Mesenteric fat pad (tissue), 1 donor: ENCODE results near the gene WSCD2. TPM values are rescaled to one million over a fixed set of nuclear protein-coding genes. Genes with fewer than 3 reads are reported as not detected.

Experiments used
- DNase-seq: peaks from one replicate; pipeline ENCODE4 v3.0.0-alpha.2; 2020; ENCODE audit warnings: low spot score
- total RNA-seq: library from RNA; stranded (reverse); fragmentation: NEBNext Ultra II Directional; extraction: Animal tissue kit (Norgen Biotek cat#: 25700); gene quantifications from one replicate; pipeline ENCODE4 v1.2.1, GENCODE V29; 2021
- donor health status: DM: yes; HTN: yes; CAD: no.

WSCD2 gene
- total RNA-seq, 1 donor from 2014 or later, result 0.42 TPM

- no peak for DNase-seq
These were observed 2.0 kb upstream of the WSCD2 start for GRCh38 chr12:108126990-108127501.

- no peak for DNase-seq
These were observed 1.4 kb upstream of the WSCD2 start for GRCh38 chr12:108127654-108128053.

- no peak for DNase-seq
These were observed 669 bp upstream of the WSCD2 start for GRCh38 chr12:108128221-108129016.

GRCh38 chr12:108131035-108131434 is 1.9 kb downstream of the WSCD2 start:
- no peak for DNase-seq

- DNase-seq, result no peak
These were observed 2.6 kb downstream of the WSCD2 start for GRCh38 chr12:108131657-108132126.

- no peak for DNase-seq
These were observed 4.4 kb downstream of the WSCD2 start for GRCh38 chr12:108133482-108133881.

GRCh38 chr12:108134744-108135143 is 5.7 kb downstream of the WSCD2 start:
- no peak for DNase-seq

GRCh38 chr12:108135627-108136026 is 6.5 kb downstream of the WSCD2 start:
- DNase-seq, result no peak

GRCh38 chr12:108136697-108137096 is 7.6 kb downstream of the WSCD2 start:
- DNase-seq, result no peak

GRCh38 chr12:108139454-108139853 is 10.4 kb downstream of the WSCD2 start:
- DNase-seq, result no peak

- no peak for DNase-seq
These were observed 11.4 kb downstream of the WSCD2 start for GRCh38 chr12:108140501-108140900.

- DNase-seq, result no peak
These were observed 12.6 kb downstream of the WSCD2 start for GRCh38 chr12:108141600-108142130.

- no peak for DNase-seq
These were observed 14.1 kb downstream of the WSCD2 start for GRCh38 chr12:108143144-108143543.

- no peak for DNase-seq
These were observed 15.0 kb downstream of the WSCD2 start for GRCh38 chr12:108144080-108144479.

- no peak for DNase-seq
These were observed 15.9 kb downstream of the WSCD2 start for GRCh38 chr12:108145011-108145410.

GRCh38 chr12:108146035-108146893 is 17.2 kb downstream of the WSCD2 start:
- DNase-seq, result no peak

- no peak for DNase-seq
These were observed 18.2 kb downstream of the WSCD2 start for GRCh38 chr12:108147279-108147678.

- DNase-seq, result no peak
These were observed 19.5 kb downstream of the WSCD2 start for GRCh38 chr12:108148521-108149074.

GRCh38 chr12:108150436-108150835 is 21.3 kb downstream of the WSCD2 start:
- DNase-seq, result no peak

- no peak for DNase-seq
These were observed 22.6 kb downstream of the WSCD2 start for GRCh38 chr12:108151533-108152169.

- DNase-seq, result no peak
These were observed 23.1 kb downstream of the WSCD2 start for GRCh38 chr12:108152170-108152538.
